ENCODE results near the gene IFI35. TPM values are rescaled to one million over a fixed set of nuclear protein-coding genes. Genes with fewer than 3 reads are reported as not detected.
A peak's percentile ranks its signal among the peaks of the same experiment; 100 is the strongest.

Gene IFI35
- total RNA-seq, 1 experiment from 2014 or later: 4.7 TPM

GRCh38 chr17:42979511-42980273 is 26.9 kb upstream of the IFI35 start, which contains the start of gene PTGES3L (continued):
- TF ChIP-seq ATF3 (CRISPR knock-in tag; conservative IDR thresholded peaks at IDR 0.05) (no peak), SP1 (CRISPR knock-in tag; conservative IDR thresholded peaks at IDR 0.05) (peak; percentile 12; the same call in 1 of the 2 replicates), CREM (CRISPR knock-in tag; IDR thresholded peaks at IDR 0.05) (no peak)

GRCh38 chr17:42980274-42980765 is 26.3 kb upstream of the IFI35 start, which contains the start of gene RUNDC1:
TSS of gene RUNDC1 (plus strand) at chr17:42980565. CDS start at chr17:42980577, 12 bp downstream.
- H3K27me3 Mint-ChIP-seq (ENCODE audit: low read depth): peaks cover 4% of the 10 kb centered on the region; the same call in 1 of the 2 replicates
- H3K4me3 Mint-ChIP-seq: peak within 1 kb of the TSS; percentile 99
- ChIA-PET POLR2A (interaction anchor here (1.1 kb wide), 1 partner anchor 18 kb away, joined by 5 read pairs; no protein-coding TSS in a partner anchor), CTCF (interaction anchor here (1.0 to 2.1 kb wide), 2 partner anchors 17 to 329 kb away, joined by 3 to 14 read pairs; partner anchors contain the start of gene RPL27)
- ATAC-seq: peak; percentile 72
- peak; percentile 92 for DNase-seq (ENCODE audit: low spot score)
- H3K36me3 Mint-ChIP-seq: peaks cover 13% of the 10 kb centered on the region
- TF ChIP-seq SMAD3 (CRISPR knock-in tag; IDR thresholded peaks at IDR 0.05; ENCODE audit: borderline replicate concordance) (peak; percentile 36; the same call in 1 of the 2 replicates), IRF1 (CRISPR knock-in tag; IDR thresholded peaks at IDR 0.05) (0 out of 2 replicates have a peak, but pooled peaks have one; percentile 14), SP1 (CRISPR knock-in tag; conservative IDR thresholded peaks at IDR 0.05) (peak; percentile 70; the same call in 1 of the 2 replicates), SOX15 (CRISPR knock-in tag; IDR thresholded peaks at IDR 0.05) (no peak), NFYB (CRISPR knock-in tag; conservative IDR thresholded peaks at IDR 0.05; ENCODE audit: low read depth) (no peak), FOXP4 (CRISPR knock-in tag; IDR thresholded peaks at IDR 0.05) (no peak), ZBTB43 (CRISPR knock-in tag; IDR thresholded peaks at IDR 0.05) (no peak), ATF3 (CRISPR knock-in tag; conservative IDR thresholded peaks at IDR 0.05) (no peak), USF2 (CRISPR knock-in tag; IDR thresholded peaks at IDR 0.05) (peak; percentile 33; the same call in 1 of the 2 replicates), CREM (CRISPR knock-in tag; IDR thresholded peaks at IDR 0.05) (peak; percentile 77; the same call in 1 of the 2 replicates), OVOL2 (CRISPR knock-in tag; IDR thresholded peaks at IDR 0.05; ENCODE audit: borderline replicate concordance) (no peak), FOXK1 (CRISPR knock-in tag; IDR thresholded peaks at IDR 0.05) (peak; percentile 65; the same call in 1 of the 2 replicates)
- no peaks in the 10 kb centered on the region for H3K9me3 Mint-ChIP-seq
- peaks cover 20% of the 10 kb centered on the region for H3K4me1 Mint-ChIP-seq
- peak within 1 kb of the TSS; percentile 97 for H3K27ac Mint-ChIP-seq

GRCh38 chr17:42980766-42981397 is 25.7 kb upstream of the IFI35 start:
- peaks cover 18% of the 10 kb centered on the region for H3K36me3 Mint-ChIP-seq
- H3K27ac Mint-ChIP-seq: peak overlapping the region; percentile 86
- H3K27me3 Mint-ChIP-seq (ENCODE audit: low read depth): peaks cover 4% of the 10 kb centered on the region; the same call in 1 of the 2 replicates
- H3K4me3 Mint-ChIP-seq: peak overlapping the region; percentile 99
- no peaks in the 10 kb centered on the region for H3K9me3 Mint-ChIP-seq
- DNase-seq (ENCODE audit: low spot score): peak; percentile 51
- peaks cover 20% of the 10 kb centered on the region for H3K4me1 Mint-ChIP-seq
- POLR2A ChIA-PET: no interaction called here
- peak; percentile 57 for ATAC-seq
- CTCF ChIA-PET: interaction anchor here (1.0 to 2.1 kb wide), 2 partner anchors 17 to 328 kb away, joined by 3 to 14 read pairs; partner anchors contain the start of gene RPL27
- TF ChIP-seq E2F5 (CRISPR knock-in tag; IDR thresholded peaks at IDR 0.05) (0 out of 2 replicates have a peak, but pooled peaks have one; percentile 50), CDX4 (CRISPR knock-in tag; IDR thresholded peaks at IDR 0.05; ENCODE audit: borderline replicate concordance) (no peak), E2F4 (CRISPR knock-in tag; IDR thresholded peaks at IDR 0.05; ENCODE audit: borderline replicate concordance, low read depth) (no peak), GRHL2 (CRISPR knock-in tag; IDR thresholded peaks at IDR 0.05; ENCODE audit: insufficient replicate concordance, severe bottlenecking) (no peak), CREB1 (CRISPR knock-in tag; IDR thresholded peaks at IDR 0.05) (0 out of 2 replicates have a peak, but pooled peaks have one; percentile 8)

Measured in WTC11 (cell line).